ENCODE data around the gene NUBPL.
"Not testable (repeated sequence)": the region's sequence is repeated elsewhere in the genome, so short reads cannot be mapped to it uniquely, and the experiment has no call there.

The NUBPL gene

GRCh38 chr14:31884776-31885379 is 323.7 kb downstream of the NUBPL start:
- no peak for DNase-seq

DNA sequence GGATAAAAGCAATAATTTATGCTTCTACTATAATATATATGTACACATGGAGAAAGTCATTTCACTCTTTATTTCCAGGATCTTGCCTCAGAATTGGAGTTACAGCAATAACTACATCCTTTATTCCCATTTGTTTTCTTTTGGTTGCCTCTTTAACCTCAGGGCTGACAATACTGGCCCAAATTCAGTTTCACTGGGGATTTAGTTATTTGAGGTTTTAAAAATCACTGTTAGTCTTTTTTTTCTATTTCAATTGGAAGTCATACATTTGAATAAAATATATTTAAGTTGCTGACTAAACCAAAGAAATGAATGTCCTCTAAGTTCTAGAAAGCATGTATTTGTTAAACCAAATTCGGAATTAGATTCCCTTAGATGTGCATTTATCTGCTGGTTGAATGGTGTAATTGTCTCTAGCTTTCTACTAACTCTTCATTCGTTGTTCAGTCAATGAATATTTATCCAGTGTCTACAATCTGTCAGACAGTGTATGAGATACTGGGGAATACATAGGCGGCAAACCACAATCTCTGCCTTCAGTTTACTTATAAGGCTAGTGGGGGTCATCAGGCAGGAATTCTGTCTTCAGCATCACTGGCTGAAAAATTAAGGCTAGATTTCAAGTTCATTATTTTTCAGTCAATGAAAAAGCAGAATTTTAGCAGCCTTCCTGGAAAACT is 325.1 kb downstream of the NUBPL start:
- no peak for DNase-seq

DNA sequence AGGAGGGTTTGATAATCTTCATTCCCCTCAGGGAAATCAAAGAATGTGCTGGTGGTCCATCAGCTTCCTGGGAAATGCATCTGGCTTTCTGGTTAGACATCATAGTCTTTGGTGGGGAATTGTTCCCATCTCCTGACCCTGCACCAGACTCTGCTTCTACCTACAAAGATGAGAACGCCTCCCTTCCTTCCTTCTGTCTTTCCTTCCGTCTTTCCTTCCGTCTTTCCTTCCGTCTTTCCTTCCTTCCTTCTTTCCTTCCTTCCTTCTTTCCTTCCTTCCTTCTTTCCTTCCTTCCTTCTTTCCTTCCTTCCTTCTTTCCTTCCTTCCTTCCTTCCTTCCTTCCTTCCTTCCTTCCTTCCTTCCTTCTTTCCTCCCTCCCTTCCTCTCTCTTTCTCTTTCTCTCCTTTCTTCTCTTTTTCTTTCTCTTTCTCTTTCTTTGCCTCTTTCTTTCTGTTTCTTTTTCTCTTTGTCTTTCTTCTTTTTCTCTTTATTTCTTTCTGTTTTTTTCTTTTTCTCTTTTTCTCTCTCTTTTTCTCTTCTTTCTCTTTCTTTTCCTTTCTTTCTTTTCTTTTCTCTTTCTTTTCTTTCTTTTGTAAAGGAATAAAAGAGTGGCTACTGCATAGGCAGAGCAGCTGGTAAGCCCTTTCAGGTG is 326.9 kb downstream of the NUBPL start:
- DNase-seq = no peak

DNA sequence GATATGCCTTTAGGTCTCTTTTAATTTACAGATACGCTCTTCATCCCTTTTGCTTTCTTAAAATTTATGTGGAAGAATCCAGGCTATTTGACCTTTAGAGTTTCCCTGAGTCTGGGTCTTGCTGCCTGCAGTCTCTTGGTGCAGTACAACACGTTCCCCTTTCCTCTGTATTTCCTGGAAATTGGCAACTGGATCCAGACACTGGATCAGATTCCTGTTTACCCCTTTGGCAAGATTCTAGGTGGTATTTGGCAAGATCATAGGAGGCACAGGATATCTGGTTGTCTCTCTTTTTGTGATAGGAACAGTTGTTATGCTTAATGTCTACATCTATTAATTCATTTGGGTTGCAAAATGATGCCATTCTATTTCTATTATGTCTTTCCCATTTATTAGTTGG is 328.1 kb downstream of the NUBPL start:
- DNase-seq = no peak

GRCh38 chr14:31890202-31890601 is 329.0 kb downstream of the NUBPL start:
- DNase-seq = not testable (repeated sequence)

DNA sequence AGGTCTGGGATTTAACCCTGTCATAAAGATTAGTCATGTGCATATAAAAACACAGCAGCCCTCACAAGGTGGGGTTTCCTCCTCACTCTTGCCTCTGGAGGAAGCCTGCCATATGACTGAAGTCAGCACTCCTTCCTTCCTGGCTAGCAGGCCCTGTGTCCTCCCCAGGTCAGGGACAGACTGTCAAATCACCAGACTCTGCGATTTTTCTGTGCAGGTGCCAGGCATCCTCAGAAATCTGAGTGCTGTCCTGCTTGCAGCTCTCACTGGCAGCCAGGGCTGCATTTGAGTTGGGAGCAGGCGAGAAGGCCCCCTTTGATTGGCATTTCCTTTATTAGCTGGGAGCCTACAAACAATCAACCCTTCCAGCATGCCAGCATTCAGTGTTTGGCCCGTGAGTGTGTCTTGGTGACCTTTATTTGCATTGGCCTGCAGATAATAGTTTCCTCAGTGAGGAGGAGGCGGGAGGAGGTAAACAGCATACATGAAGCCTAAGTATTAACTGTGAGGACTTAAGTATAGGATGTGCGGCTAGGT is 332.1 kb downstream of the NUBPL start:
- DNase-seq = no peak

DNA sequence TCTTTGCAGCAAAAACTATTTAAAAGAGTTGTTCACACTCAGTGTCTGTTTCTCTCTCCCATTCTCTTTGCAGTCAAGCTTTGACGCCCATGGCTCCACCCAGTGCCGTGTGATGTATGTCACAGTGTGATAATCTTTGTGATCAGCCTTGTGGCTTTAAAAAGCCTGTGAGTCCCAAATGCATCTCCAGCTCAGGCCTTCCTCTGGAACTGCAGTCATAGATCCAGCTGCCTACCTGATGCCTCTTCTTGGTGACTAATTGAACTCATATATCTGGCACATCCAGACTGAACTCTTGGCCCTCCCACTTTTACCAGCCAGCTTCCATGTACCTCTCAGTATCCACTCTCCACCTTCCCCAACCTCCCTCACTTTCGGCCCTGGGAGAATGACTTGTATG is 333.1 kb downstream of the NUBPL start:
- no peak for DNase-seq

- DNase-seq = no peak
Observed at GRCh38 chr14:31895206-31895605, 334.0 kb downstream of the NUBPL start.

GRCh38 chr14:31895646-31896045 is 334.4 kb downstream of the NUBPL start:
- DNase-seq = no peak

GRCh38 chr14:31897581-31898186 is 336.5 kb downstream of the NUBPL start:
- DNase-seq = no peak

GRCh38 chr14:31898838-31899528 is 337.8 kb downstream of the NUBPL start:
- no peak for DNase-seq

GRCh38 chr14:31902002-31902401 is 340.8 kb downstream of the NUBPL start:
- peak in 1 of 2 experiments; percentile 18 for DNase-seq

- no peak for DNase-seq
Observed at GRCh38 chr14:31902945-31903646, 341.9 kb downstream of the NUBPL start.

DNA sequence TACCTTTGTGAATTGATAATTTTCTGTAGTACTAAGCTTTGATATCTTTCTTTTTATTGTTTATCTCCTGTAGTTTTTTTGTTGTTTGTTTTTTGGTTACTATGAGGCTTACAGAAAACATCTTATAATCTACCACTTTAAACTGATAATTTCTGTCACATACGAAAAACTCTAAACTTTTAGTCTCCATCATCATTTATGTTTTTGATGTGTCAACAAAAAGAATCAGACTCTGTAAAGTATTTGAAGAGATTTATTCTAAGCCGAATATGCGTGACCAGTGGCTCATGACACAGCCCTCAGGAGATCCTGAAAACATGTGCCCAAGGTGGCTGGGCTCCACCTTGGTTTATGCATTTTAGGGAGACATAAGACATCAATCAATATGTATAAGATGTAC is 348.8 kb downstream of the NUBPL start:
- DNase-seq = no peak
